ENCODE results near the gene TMEM92. TPM values are rescaled to one million over a fixed set of nuclear protein-coding genes. Genes with fewer than 3 reads are reported as not detected.

The TMEM92 gene
- total RNA-seq, 1 experiment from 2014 or later, result 6.6 TPM

GRCh38 chr17:50290933-50291332, 16.7 kb downstream of the TMEM92 start:
- Histone ChIP-seq H3K79me2 (ENCODE audit: insufficient read depth, low read length) (no peaks in the 10 kb centered on the region), H3K4me3 (replicated peaks in 1 of 2; ENCODE audit: low read depth in 1 of 2, low read length in 2 of 2) (no peak overlapping the region), H3K9me2 (ENCODE audit: insufficient read depth) (no peaks in the 10 kb centered on the region), H3K9me3 (ENCODE audit: control insufficient read depth in 1 of 2, insufficient read depth in 1 of 2, low read depth in 1 of 2, low read length in 2 of 2) (no peaks in the 10 kb centered on the region), H4K20me1 (ENCODE audit: insufficient read depth) (no peaks in the 10 kb centered on the region), H3K4me2 (ENCODE audit: low read length) (no peak overlapping the region), H3K27me3 (ENCODE audit: insufficient read depth, low read length) (no peaks in the 10 kb centered on the region), H3K9ac (ENCODE audit: low read length) (no peak overlapping the region), H3K36me3 (ENCODE audit: control insufficient read depth in 1 of 2, insufficient read depth in 2 of 2, low read length in 2 of 2) (no peaks in the 10 kb centered on the region), H3K4me1 (ENCODE audit: control insufficient read depth in 1 of 2, insufficient read depth in 2 of 2, low read length in 2 of 2) (peaks cover 0 to 13% of the 10 kb centered on the region in 2 experiments; a peak in 2 of 4 replicates), H3K27ac (ENCODE audit: low read depth, low read length) (no peak overlapping the region), H2AFZ (ENCODE audit: low read depth, low read length, poor library complexity, severe bottlenecking) (no peak overlapping the region)
- CTCF ChIA-PET, result interaction anchor here (1.0 to 14.3 kb wide), 4 partner anchors 18 to 197 kb away, joined by 3 to 243 read pairs (median 18); partner anchors contain the start of genes COL1A1, PDK2 and TMEM92
- RAD21 ChIA-PET (ENCODE audit: low non-redundant PET in 1 of 2, low total read pairs in 2 of 2, uncharacterized antibody in 2 of 2, unreplicated experiment in 2 of 2), result interaction anchor here in 1 of 2 experiments (1.2 kb wide), 1 partner anchor 91 kb away, joined by 4 read pairs; no protein-coding TSS in a partner anchor
- intact Hi-C loops (cut with micrococcal nuclease), result no loop called here
- DNase-seq (ENCODE audit: low read depth, low spot score) (no peak), ATAC-seq (no peak)
- no peak for TF ChIP-seq SIN3A (IDR thresholded peaks at IDR 0.05; ENCODE audit: low read depth)
- TF ChIP-seq ZBTB33 (IDR thresholded peaks at IDR 0.05; ENCODE audit: extremely low read depth, insufficient replicate concordance, low read length), result no peak
- no peak for TF ChIP-seq ELF1 (IDR thresholded peaks at IDR 0.05; ENCODE audit: borderline replicate concordance, low read depth)
- TF ChIP-seq REST (IDR thresholded peaks at IDR 0.05; ENCODE audit: low read depth), result no peak
- no peak for TF ChIP-seq EGR1 (IDR thresholded peaks at IDR 0.05; ENCODE audit: low read depth)
- TF ChIP-seq YY1 (IDR thresholded peaks at IDR 0.05; ENCODE audit: extremely low read depth, insufficient replicate concordance, low read depth, low read length), result no peak
- TF ChIP-seq CEBPB (IDR thresholded peaks at IDR 0.05; ENCODE audit: low read depth), result no peak
- no peak for TF ChIP-seq FOSL1 (IDR thresholded peaks at IDR 0.05; ENCODE audit: low read depth)
- no peak for TF ChIP-seq TCF7L2 (IDR thresholded peaks at IDR 0.05; ENCODE audit: borderline replicate concordance, extremely low read depth, insufficient read depth, insufficient read length)
- no peak for TF ChIP-seq ZFX (IDR thresholded peaks at IDR 0.05)
- no peak for TF ChIP-seq EZH2 (IDR thresholded peaks at IDR 0.05)
- TF ChIP-seq EZH2phosphoT487 (IDR thresholded peaks at IDR 0.05; ENCODE audit: borderline replicate concordance), result no peak
- no peak for TF ChIP-seq MAX (IDR thresholded peaks at IDR 0.05)
- TF ChIP-seq POLR2A (IDR thresholded peaks at IDR 0.05; ENCODE audit: borderline replicate concordance, extremely low read depth, insufficient read depth, insufficient read length), result no peak
- no peak for TF ChIP-seq CBX3 (IDR thresholded peaks at IDR 0.05; ENCODE audit: low read depth)
- TF ChIP-seq CTCF (IDR thresholded peaks at IDR 0.05 in 2 of 3, conservative IDR thresholded peaks at IDR 0.05 in 1 of 3; ENCODE audit: borderline replicate concordance in 1 of 3, insufficient read depth in 1 of 3, low read depth in 2 of 3, low read length in 2 of 3), result no peak
- no peak for TF ChIP-seq ATF3 (IDR thresholded peaks at IDR 0.05)
- BruUV-seq (replicated peaks), result no TSS peak
- POLR2A ChIA-PET, result interaction anchor here (0.8 kb wide), 1 partner anchor 91 kb away, joined by 3 read pairs; no protein-coding TSS in a partner anchor
